PC-9 (cell line): ENCODE measurements around the gene SERP2. TPM values are rescaled to one million over a fixed set of nuclear protein-coding genes. Genes with fewer than 3 reads are reported as not detected.

ENCODE experiments used
- BruUV-seq: library from RNA; stranded (reverse); fragments of 400-500 nt; replicated peaks from 2 replicates; lab custom pipeline; 2021; lab: Mats Ljungman, UMichigan
- CTCF ChIA-PET: fragments of 300-600 bp; sonication (Branson Sonifier 250); formaldehyde crosslinking; loops from one replicate; lab custom pipeline; 2022; ENCODE audit warnings: antibody characterized with exemption; lab: Charles Lee
- POLR2A ChIA-PET: fragments of 300-600 bp; sonication (Branson Sonifier 250); formaldehyde crosslinking; loops from one replicate; lab custom pipeline; 2022; ENCODE audit warnings: antibody characterized with exemption; ENCODE audit not compliant: unreplicated experiment; lab: Charles Lee
- DNase-seq, 2 experiments: peaks; one replicate each; pipeline versions ENCODE4 v3.0.0 to v3.0.0-alpha.2; 2015 to 2022; ENCODE audit warnings: mixed read lengths in 1 of 2
- H2AFZ ChIP-seq: fragments of 200-600 bp; sonication (generic); 2 replicates; pipeline ENCODE4 v1.8.1; 2017; ENCODE audit warnings: antibody characterized with exemption
- H3F3A ChIP-seq: fragments of 200-600 bp; sonication (generic); 2 replicates; pipeline ENCODE4 v1.8.1; 2017; ENCODE audit warnings: antibody characterized with exemption, mild to moderate bottlenecking, low read depth; ENCODE audit not compliant: insufficient read depth
- H3K27ac ChIP-seq: fragments of 200-600 bp; sonication (generic); 2 replicates; pipeline ENCODE4 v1.6.1; 2016; ENCODE audit warnings: mixed run types
- H3K27me3 ChIP-seq: fragments of 200-600 bp; sonication (generic); 2 replicates; pipeline ENCODE4 v1.6.1; 2016; ENCODE audit warnings: low read depth, mixed run types; ENCODE audit not compliant: insufficient read depth
- H3K36me3 ChIP-seq: fragments of 200-600 bp; sonication (generic); 2 replicates; pipeline ENCODE4 v1.6.1; 2016; ENCODE audit warnings: low read depth, mixed run types
- H3K4me1 ChIP-seq: fragments of 200-600 bp; sonication (generic); replicated peaks from 2 replicates; pipeline ENCODE4 v1.6.1; 2016; ENCODE audit warnings: mixed run types; ENCODE audit not compliant: insufficient read depth
- H3K4me2 ChIP-seq: fragments of 200-600 bp; sonication (generic); 2 replicates; pipeline ENCODE4 v1.6.1; 2017; ENCODE audit warnings: mixed run types
- H3K4me3 ChIP-seq: fragments of 200-600 bp; sonication (generic); 2 replicates; pipeline ENCODE4 v1.6.1; 2016; ENCODE audit warnings: mixed run types
- H3K79me2 ChIP-seq: fragments of 200-600 bp; sonication (generic); 2 replicates; pipeline ENCODE4 v1.6.1; 2017; ENCODE audit warnings: low read depth, mixed run types
- H3K9me2 ChIP-seq: fragments of 200-600 bp; sonication (generic); 2 replicates; pipeline ENCODE4 v1.8.1; 2017; ENCODE audit warnings: mild to moderate bottlenecking; ENCODE audit not compliant: insufficient read depth
- H3K9me3 ChIP-seq: fragments of 200-600 bp; sonication (generic); 2 replicates; pipeline ENCODE4 v1.8.1; 2016; ENCODE audit warnings: low read depth; ENCODE audit not compliant: insufficient read depth
- H4K20me1 ChIP-seq: fragments of 200-600 bp; sonication (generic); 2 replicates; pipeline ENCODE4 v1.8.1; 2017; ENCODE audit not compliant: insufficient read depth
- CTCF ChIP-seq: fragments of 200-600 bp; sonication (generic); conservative IDR thresholded peaks from 2 replicates; pipeline ENCODE4 v1.6.1; 2017; ENCODE audit warnings: mixed run types, antibody characterized with exemption, mild to moderate bottlenecking, moderate library complexity
- EZH2 ChIP-seq: fragments of 200-600 bp; sonication (generic); IDR thresholded peaks from 2 replicates; pipeline ENCODE4 v1.8.0; 2017; ENCODE audit warnings: antibody characterized with exemption, low read depth
- intact Hi-C: fragments of 100-400 bp; cut with micrococcal nuclease; formaldehyde crosslinking; loops from one replicate; pipeline ENCODE4 v1.10.0; 2022; ENCODE audit not compliant: unreplicated experiment
- total RNA-seq: library from RNA; stranded (reverse); gene quantifications from 2 replicates; pipeline ENCODE4 v1.2.3, GENCODE V29; 2021

SERP2 gene
- total RNA-seq, 1 experiment from 2014 or later: 0.70 TPM

GRCh38 chr13:44410328-44410859 is 36.8 kb downstream of the SERP2 start:
- H3K4me3 ChIP-seq: no peak overlapping the region
- H3K27me3 ChIP-seq: no peaks in the 10 kb centered on the region
- H4K20me1 ChIP-seq: no peaks in the 10 kb centered on the region
- no peaks in the 10 kb centered on the region for H3K9me2 ChIP-seq
- CTCF ChIA-PET: no interaction called here
- H3K36me3 ChIP-seq: no peaks in the 10 kb centered on the region
- H3K27ac ChIP-seq: no peak overlapping the region
- H3K4me1 ChIP-seq: peaks cover 21% of the 10 kb centered on the region
- no TSS peak for BruUV-seq
- peaks cover 7% of the 10 kb centered on the region; the same call in 1 of the 2 replicates for H3F3A ChIP-seq
- no peaks in the 10 kb centered on the region for H3K9me3 ChIP-seq
- TF ChIP-seq EZH2 (no peak), CTCF (no peak)
- intact Hi-C loops: no loop called here
- POLR2A ChIA-PET: no interaction called here
- no peak for DNase-seq
- no peak overlapping the region for H3K4me2 ChIP-seq
- H3K79me2 ChIP-seq: no peaks in the 10 kb centered on the region
- no peak overlapping the region for H2AFZ ChIP-seq

- POLR2A ChIA-PET: no interaction called here
Observed at GRCh38 chr13:44411841-44412240, 38.2 kb downstream of the SERP2 start.

GRCh38 chr13:44412346-44412935 is 38.8 kb downstream of the SERP2 start:
- Histone ChIP-seq H3K27ac (no peak overlapping the region), H3K9me3 (no peaks in the 10 kb centered on the region), H3K27me3 (no peaks in the 10 kb centered on the region), H2AFZ (no peak overlapping the region), H3K36me3 (no peaks in the 10 kb centered on the region), H3K79me2 (no peaks in the 10 kb centered on the region), H3K4me2 (no peak overlapping the region), H3K9me2 (no peaks in the 10 kb centered on the region), H3K4me3 (no peak overlapping the region), H3K4me1 (peaks cover 9% of the 10 kb centered on the region), H4K20me1 (no peaks in the 10 kb centered on the region), H3F3A (peaks cover 5% of the 10 kb centered on the region; the same call in 1 of the 2 replicates)
- TF ChIP-seq CTCF (no peak), EZH2 (no peak)
- POLR2A ChIA-PET: no interaction called here
- intact Hi-C loops: no loop called here
- CTCF ChIA-PET: no interaction called here
- BruUV-seq: no TSS peak
- DNase-seq: no peak

More at GRCh38 chr13:44411841-44412240, 38.2 kb downstream of the SERP2 start:
- H3K4me3 ChIP-seq: no peak overlapping the region
- H3K36me3 ChIP-seq: no peaks in the 10 kb centered on the region
- no peak for DNase-seq
- H3K4me2 ChIP-seq: no peak overlapping the region
- no peaks in the 10 kb centered on the region for H3K79me2 ChIP-seq
- H3K27me3 ChIP-seq: no peaks in the 10 kb centered on the region
- CTCF ChIA-PET: no interaction called here
- no peaks in the 10 kb centered on the region for H3K9me3 ChIP-seq
- peaks cover 7% of the 10 kb centered on the region; the same call in 1 of the 2 replicates for H3F3A ChIP-seq
- intact Hi-C loops: no loop called here
- peaks cover 14% of the 10 kb centered on the region for H3K4me1 ChIP-seq
- BruUV-seq: no TSS peak
- H3K27ac ChIP-seq: no peak overlapping the region
- no peaks in the 10 kb centered on the region for H3K9me2 ChIP-seq
- no peak overlapping the region for H2AFZ ChIP-seq
- no peaks in the 10 kb centered on the region for H4K20me1 ChIP-seq
- no peak for TF ChIP-seq EZH2
- no peak for TF ChIP-seq CTCF
